H9 (cell line): ENCODE results near the gene ANKRD17. TPM values are rescaled to one million over a fixed set of nuclear protein-coding genes. Genes with fewer than 3 reads are reported as not detected.

Source experiments
- DNase-seq: peaks from one replicate; pipeline ENCODE4 v3.0.0-alpha.2; 2017
- H2AFZ ChIP-seq: one replicate; pipeline ENCODE4 v1.6.1; 2013; ENCODE audit warnings: mild to moderate bottlenecking, low read length, control low read depth, moderate library complexity
- H2AK5ac ChIP-seq: 2 replicates; pipeline ENCODE4 v1.6.1; 2013; ENCODE audit warnings: low read length, control low read depth, mixed read lengths; ENCODE audit not compliant: insufficient read length
- H2BK120ac ChIP-seq: one replicate; pipeline ENCODE4 v1.6.1; 2013; ENCODE audit warnings: low read depth, mild to moderate bottlenecking, low read length, control low read depth, inconsistent platforms; ENCODE audit not compliant: poor library complexity, severe bottlenecking
- H2BK12ac ChIP-seq: 2 replicates; pipeline ENCODE4 v1.6.1; 2013; ENCODE audit warnings: low read length, control low read depth, mixed read lengths, low read depth; ENCODE audit not compliant: insufficient read length
- H2BK15ac ChIP-seq: 2 replicates; pipeline ENCODE4 v1.6.1; 2013; ENCODE audit warnings: low read depth, low read length, control low read depth
- H2BK20ac ChIP-seq: one replicate; pipeline ENCODE4 v1.6.1; 2013; ENCODE audit warnings: low read depth, mild to moderate bottlenecking, low read length, control low read depth, inconsistent platforms; ENCODE audit not compliant: poor library complexity, severe bottlenecking
- H2BK5ac ChIP-seq: 2 replicates; pipeline ENCODE4 v1.6.1; 2013; ENCODE audit warnings: low read length, control low read depth, mixed read lengths; ENCODE audit not compliant: insufficient read length
- H3K14ac ChIP-seq: 2 replicates; pipeline ENCODE4 v1.6.1; 2013; ENCODE audit warnings: low read length, control low read depth; ENCODE audit not compliant: insufficient read depth
- H3K18ac ChIP-seq: 2 replicates; pipeline ENCODE4 v1.6.1; 2013; ENCODE audit warnings: low read depth, mild to moderate bottlenecking, mixed read lengths, low read length, control low read depth; ENCODE audit not compliant: insufficient read length
- H3K23ac ChIP-seq: 2 replicates; pipeline ENCODE4 v1.6.1; 2013; ENCODE audit warnings: low read length, control low read depth, mixed read lengths, low read depth; ENCODE audit not compliant: insufficient read length
- H3K23me2 ChIP-seq: 2 replicates; pipeline ENCODE4 v1.6.1; 2013; ENCODE audit warnings: low read depth, mild to moderate bottlenecking, mixed read lengths, low read length, control low read depth; ENCODE audit not compliant: insufficient read length, poor library complexity, severe bottlenecking
- H3K27ac ChIP-seq: 2 replicates; pipeline ENCODE4 v1.5.1; 2013; ENCODE audit warnings: low read length, control low read depth, mixed read lengths, low read depth; ENCODE audit not compliant: insufficient read length
- H3K27me3 ChIP-seq: 2 replicates; pipeline ENCODE4 v1.6.1; 2013; ENCODE audit warnings: low read length, control low read depth, inconsistent platforms; ENCODE audit not compliant: insufficient read depth
- H3K4ac ChIP-seq: 2 replicates; pipeline ENCODE4 v1.6.1; 2013; ENCODE audit warnings: low read depth, mild to moderate bottlenecking, control low read depth, inconsistent platforms, low read length, moderate library complexity
- H3K4me1 ChIP-seq: 2 replicates; pipeline ENCODE4 v1.6.1; 2013; ENCODE audit warnings: low read length, control low read depth, inconsistent platforms; ENCODE audit not compliant: insufficient read depth
- H3K4me2 ChIP-seq: 2 replicates; pipeline ENCODE4 v1.6.1; 2013; ENCODE audit warnings: low read length, control low read depth, mixed read lengths; ENCODE audit not compliant: insufficient read length, insufficient read depth
- H3K56ac ChIP-seq: 2 replicates; pipeline ENCODE4 v1.6.1; 2013; ENCODE audit warnings: low read depth, mild to moderate bottlenecking, mixed read lengths, low read length, control low read depth; ENCODE audit not compliant: insufficient read length
- H3K79me1 ChIP-seq: 2 replicates; pipeline ENCODE4 v1.6.1; 2013; ENCODE audit warnings: low read depth, mild to moderate bottlenecking, moderate library complexity, low read length, control low read depth, inconsistent platforms; ENCODE audit not compliant: insufficient read depth, poor library complexity, severe bottlenecking
- H3K79me2 ChIP-seq: 2 replicates; pipeline ENCODE4 v1.6.1; 2013; ENCODE audit warnings: low read length, control low read depth, inconsistent platforms; ENCODE audit not compliant: insufficient read depth
- H3K9ac ChIP-seq: 2 replicates; pipeline ENCODE4 v1.6.1; 2013; ENCODE audit warnings: low read length, control low read depth, mixed read lengths; ENCODE audit not compliant: insufficient read length; ENCODE audit errors: extremely low read depth
- H3K9me3 ChIP-seq: one replicate; pipeline ENCODE4 v1.6.1; 2013; ENCODE audit warnings: low read depth, low read length, inconsistent platforms; ENCODE audit not compliant: control insufficient read depth
- H3T11ph ChIP-seq: one replicate; pipeline ENCODE4 v1.6.1; 2013; ENCODE audit warnings: mild to moderate bottlenecking, low read length, control low read depth, inconsistent platforms
- H4K20me1 ChIP-seq: one replicate; pipeline ENCODE4 v1.6.1; 2013; ENCODE audit not compliant: control insufficient read depth, insufficient read length, insufficient read depth
- H4K5ac ChIP-seq: 2 replicates; pipeline ENCODE4 v1.6.1; 2013; ENCODE audit warnings: low read depth, mild to moderate bottlenecking, mixed read lengths, low read length, control low read depth; ENCODE audit not compliant: insufficient read length
- H4K8ac ChIP-seq: replicated peaks from 2 replicates; pipeline ENCODE4 v1.6.1; 2013; ENCODE audit warnings: low read length, control low read depth, mixed read lengths, low read depth; ENCODE audit not compliant: insufficient read length
- H4K91ac ChIP-seq: 2 replicates; pipeline ENCODE4 v1.6.1; 2013; ENCODE audit warnings: low read depth, mild to moderate bottlenecking, moderate library complexity, mixed read lengths, low read length, control low read depth; ENCODE audit not compliant: insufficient read length
- H3K27ac Mint-ChIP-seq, 3 experiments: 2 replicates in 2 of 3; 3 replicates in 1 of 3; pipeline ENCODE4 v1.8.0; 2020 to 2021; ENCODE audit warnings: mixed read lengths in 3 of 3, mild to moderate bottlenecking in 1 of 3, moderate library complexity in 1 of 3
- H3K27me3 Mint-ChIP-seq: 2 replicates; pipeline ENCODE4 v1.8.0; 2021; ENCODE audit warnings: low read depth, mild to moderate bottlenecking, moderate library complexity, mixed read lengths
- H3K36me3 Mint-ChIP-seq, 3 experiments: 2 replicates in 2 of 3; 3 replicates in 1 of 3; pipeline ENCODE4 v1.8.0; 2020 to 2021; ENCODE audit warnings: low read depth in 3 of 3, mixed read lengths in 3 of 3; ENCODE audit not compliant: insufficient read depth in 1 of 3
- H3K4me1 Mint-ChIP-seq, 2 experiments: 2 replicates each; pipeline ENCODE4 v1.8.0; 2020; ENCODE audit warnings: mixed read lengths in 2 of 2
- H3K4me3 Mint-ChIP-seq, 2 experiments: 2 replicates in 1 of 2; 3 replicates in 1 of 2; pipeline ENCODE4 v1.8.0; 2020 to 2021; ENCODE audit warnings: mild to moderate bottlenecking in 2 of 2, mixed read lengths in 2 of 2, moderate library complexity in 1 of 2
- H3K9me3 Mint-ChIP-seq, 2 experiments: 2 replicates in 1 of 2; 3 replicates in 1 of 2; pipeline ENCODE4 v1.8.0; 2020; ENCODE audit warnings: mild to moderate bottlenecking in 2 of 2, mixed read lengths in 2 of 2, moderate library complexity in 1 of 2
- WGBS: extraction: QIAGEN DNeasy Blood & Tissue Kit; methylation state at CpG from one replicate; pipeline ENCODE4 v1.1.7; 2013; ENCODE audit warnings: missing lambda C conversion rate, low lambda C conversion rate, mixed read lengths; ENCODE audit not compliant: insufficient read length; ENCODE audit errors: extremely low coverage; 5-methylcytosine and 5-hydroxymethylcytosine counted together
- total RNA-seq: library from RNA; stranded (reverse); gene quantifications from 2 replicates; pipeline ENCODE4 v1.2.1, GENCODE V29; 2021
- TF ChIP-seq, protein P1 (sequence below): fragments of 200-600 bp; sonication (generic); conservative IDR thresholded peaks from 3 replicates; pipeline ENCODE4 v1.8.0; 2021; ENCODE audit warnings: antibody characterized with exemption, mild to moderate bottlenecking

ANKRD17 gene
- total RNA-seq, 1 experiment from 2014 or later = 82.4 TPM

DNA sequence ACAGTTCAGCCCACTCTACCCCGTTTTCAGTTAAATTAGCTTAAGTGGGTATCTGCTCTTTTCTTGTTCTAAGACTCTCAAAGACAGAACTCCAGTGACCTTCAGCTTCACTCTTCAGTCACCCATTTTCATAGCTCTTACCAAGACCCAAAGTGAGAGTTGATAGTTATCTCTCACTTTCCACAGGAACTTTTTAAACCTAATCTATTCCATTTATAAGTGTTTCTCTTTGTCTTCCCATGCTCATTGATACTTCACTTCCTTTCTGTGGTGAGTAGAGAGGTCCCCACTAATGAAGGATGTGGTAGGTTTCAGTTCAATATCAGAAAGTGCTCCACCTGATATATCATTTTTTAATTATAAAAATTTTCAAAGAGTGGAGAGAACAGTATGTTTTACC, 222.5 kb downstream of the ANKRD17 start:
- no peak overlapping the region for H3K4ac ChIP-seq
- H3K9me3 Mint-ChIP-seq = peaks cover 21 to 27% of the 10 kb centered on the region in 2 experiments

More for the DNA sequence above, 222.5 kb downstream of the ANKRD17 start:
- no peak overlapping the region for H2BK20ac ChIP-seq
- Mint-ChIP-seq H3K36me3 (peaks cover 8 to 25% (median 16%) of the 10 kb centered on the region in 3 experiments), H3K27me3 (no peaks in the 10 kb centered on the region; the same call in 1 of the 2 replicates), H3K4me1 (no peaks in the 10 kb centered on the region), H3K4me3 (no peak overlapping the region), H3K27ac (no peak overlapping the region)
- no peaks in the 10 kb centered on the region for H3K79me2 ChIP-seq
- no peak overlapping the region for H3K18ac ChIP-seq
- no peak for DNase-seq
- no peaks in the 10 kb centered on the region for H3K79me1 ChIP-seq
- H2BK15ac ChIP-seq = no peak overlapping the region
- H2AFZ ChIP-seq = no peak overlapping the region
- no peak overlapping the region for H3K23ac ChIP-seq
- H3K4me2 ChIP-seq = no peak overlapping the region
- H3K27ac ChIP-seq = no peak overlapping the region
- H3K23me2 ChIP-seq = no peaks in the 10 kb centered on the region
- H3K9me3 ChIP-seq = peaks cover 11% of the 10 kb centered on the region
- H4K5ac ChIP-seq = no peak overlapping the region
- H3K14ac ChIP-seq = no peak overlapping the region
- H4K20me1 ChIP-seq = no peaks in the 10 kb centered on the region
- no peaks in the 10 kb centered on the region for H3K4me1 ChIP-seq
- no CpG with 5 or more reads among the region's 1 CpG for WGBS
- H2AK5ac ChIP-seq = no peak overlapping the region
- no peak overlapping the region for H3K56ac ChIP-seq
- H2BK120ac ChIP-seq = no peak overlapping the region
- TF ChIP-seq, protein P1, sequence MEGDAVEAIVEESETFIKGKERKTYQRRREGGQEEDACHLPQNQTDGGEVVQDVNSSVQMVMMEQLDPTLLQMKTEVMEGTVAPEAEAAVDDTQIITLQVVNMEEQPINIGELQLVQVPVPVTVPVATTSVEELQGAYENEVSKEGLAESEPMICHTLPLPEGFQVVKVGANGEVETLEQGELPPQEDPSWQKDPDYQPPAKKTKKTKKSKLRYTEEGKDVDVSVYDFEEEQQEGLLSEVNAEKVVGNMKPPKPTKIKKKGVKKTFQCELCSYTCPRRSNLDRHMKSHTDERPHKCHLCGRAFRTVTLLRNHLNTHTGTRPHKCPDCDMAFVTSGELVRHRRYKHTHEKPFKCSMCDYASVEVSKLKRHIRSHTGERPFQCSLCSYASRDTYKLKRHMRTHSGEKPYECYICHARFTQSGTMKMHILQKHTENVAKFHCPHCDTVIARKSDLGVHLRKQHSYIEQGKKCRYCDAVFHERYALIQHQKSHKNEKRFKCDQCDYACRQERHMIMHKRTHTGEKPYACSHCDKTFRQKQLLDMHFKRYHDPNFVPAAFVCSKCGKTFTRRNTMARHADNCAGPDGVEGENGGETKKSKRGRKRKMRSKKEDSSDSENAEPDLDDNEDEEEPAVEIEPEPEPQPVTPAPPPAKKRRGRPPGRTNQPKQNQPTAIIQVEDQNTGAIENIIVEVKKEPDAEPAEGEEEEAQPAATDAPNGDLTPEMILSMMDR = no peak
- H2BK12ac ChIP-seq = no peak overlapping the region
- no peak overlapping the region for H2BK5ac ChIP-seq
- H3K9ac ChIP-seq = no peak overlapping the region
- H3T11ph ChIP-seq = no peak overlapping the region
- H4K91ac ChIP-seq = no peak overlapping the region
- no peaks in the 10 kb centered on the region for H3K27me3 ChIP-seq
- no peak overlapping the region for H4K8ac ChIP-seq
